GM21423 (cell line): ENCODE measurements around the gene WARS2.

Experiments used
- ATAC-seq: cut with Tn5 transposase; IDR thresholded peaks from one replicate; pipeline ENCODE4 v1.9.1; 2021; ENCODE audit warnings: mild to moderate bottlenecking, moderate library complexity; ENCODE audit not compliant: unreplicated experiment

WARS2 gene

DNA sequence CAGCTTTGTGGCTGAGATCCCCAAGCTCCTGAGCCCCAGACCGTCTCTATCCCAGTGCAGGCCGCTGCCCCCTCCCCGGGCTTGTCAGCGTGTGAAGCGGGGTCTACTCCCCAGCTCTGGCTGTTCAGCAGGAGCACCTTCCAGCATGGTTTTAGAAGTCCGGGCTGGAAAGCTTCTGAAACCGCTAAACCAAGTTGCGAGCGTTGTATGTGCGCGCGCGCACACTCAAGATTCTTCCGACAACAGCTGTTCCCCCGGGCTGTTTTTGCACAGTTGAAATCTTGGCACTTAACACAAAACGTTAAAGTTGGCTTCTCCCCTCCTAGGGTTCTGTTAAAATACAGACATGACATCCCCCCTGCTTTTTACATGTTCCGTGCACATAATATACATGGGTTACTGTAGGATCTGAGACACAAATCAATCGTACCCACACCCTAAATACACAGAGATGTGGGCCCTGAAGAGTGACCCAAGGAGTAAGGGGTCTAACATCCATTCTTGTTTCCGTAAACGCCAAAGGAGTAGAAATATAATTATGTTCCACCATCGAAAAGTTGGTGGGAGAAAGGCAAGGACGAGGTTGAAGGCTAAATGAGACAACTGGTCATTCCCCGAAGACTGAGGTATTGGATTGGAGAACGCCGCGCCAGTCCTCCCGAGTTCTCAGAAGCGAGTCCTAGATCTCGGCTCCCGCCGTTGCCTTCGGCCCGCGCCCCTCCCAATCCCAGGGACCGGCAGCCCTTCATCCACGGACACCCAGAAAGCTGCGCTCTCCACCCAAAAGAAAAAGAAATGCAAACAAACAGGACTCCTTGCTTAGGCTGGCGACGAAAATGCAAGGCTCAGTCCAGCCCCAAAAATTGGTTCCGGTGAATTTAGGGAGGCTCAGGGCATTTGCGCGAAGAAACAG lies 153.6 kb downstream of the WARS2 start:
- ATAC-seq, result no peak

GRCh38 chr1:118985640-118986554 lies 154.6 kb downstream of the WARS2 start:
- ATAC-seq, result no peak

GRCh38 chr1:118984722-118985639 lies 155.5 kb downstream of the WARS2 start:
- ATAC-seq, result no peak

DNA sequence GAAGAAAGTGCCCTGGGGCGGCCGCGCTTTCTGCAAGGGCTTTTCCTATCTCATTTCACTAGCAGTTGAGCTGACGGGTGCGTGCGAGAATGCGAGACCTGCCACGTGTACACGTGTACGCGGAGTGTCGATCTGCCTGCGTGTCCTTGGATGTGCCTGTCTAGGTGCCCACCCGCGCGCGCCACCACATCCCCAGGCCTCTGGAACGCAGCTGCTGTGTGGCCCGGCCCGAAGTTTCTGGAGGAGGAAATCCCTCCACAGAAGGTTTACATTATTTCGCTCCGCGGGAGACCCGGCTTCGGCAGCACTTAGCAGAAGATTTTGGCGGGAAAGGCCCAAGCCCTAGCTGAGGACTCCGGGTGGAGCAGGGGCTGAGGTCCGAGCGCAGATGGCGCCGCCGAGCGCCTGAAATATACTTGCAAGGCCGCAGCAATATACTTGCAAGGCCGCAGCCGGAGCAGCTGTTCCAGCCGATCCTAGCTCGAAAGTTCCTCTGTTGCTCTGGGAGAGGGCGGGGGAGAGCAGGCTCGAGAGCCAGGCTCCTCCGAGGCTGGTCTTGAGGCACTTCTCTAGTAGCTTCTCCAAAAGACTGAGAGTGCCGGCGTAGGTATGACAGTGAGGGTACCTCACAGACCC lies 156.2 kb downstream of the WARS2 start:
- no peak for ATAC-seq

DNA sequence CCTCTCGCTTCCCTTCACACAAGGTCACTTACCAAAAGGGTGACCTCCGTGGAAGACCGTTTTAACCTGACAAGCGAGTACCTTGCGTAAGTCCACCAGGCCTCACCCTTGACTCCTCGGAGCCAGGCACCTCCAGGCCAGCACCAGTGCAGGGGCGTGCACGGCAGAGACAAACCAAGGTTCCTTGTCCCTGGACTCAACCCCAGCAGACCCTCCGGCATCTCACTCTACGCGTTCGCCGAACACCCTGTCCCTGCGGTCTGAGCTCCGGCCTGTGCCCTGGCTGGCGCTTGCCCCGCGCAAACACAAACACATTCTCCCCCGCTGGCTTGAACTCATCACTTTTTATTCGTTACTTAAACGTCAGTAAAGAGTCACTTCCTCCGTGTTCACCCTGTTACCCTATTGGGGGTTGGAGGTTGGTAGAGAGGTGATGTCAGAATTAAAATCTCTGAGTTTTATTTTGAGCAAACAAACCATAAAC lies 156.9 kb downstream of the WARS2 start:
- no peak for ATAC-seq

- no peak for ATAC-seq
Observed at GRCh38 chr1:118982821-118983557, 157.5 kb downstream of the WARS2 start.

DNA sequence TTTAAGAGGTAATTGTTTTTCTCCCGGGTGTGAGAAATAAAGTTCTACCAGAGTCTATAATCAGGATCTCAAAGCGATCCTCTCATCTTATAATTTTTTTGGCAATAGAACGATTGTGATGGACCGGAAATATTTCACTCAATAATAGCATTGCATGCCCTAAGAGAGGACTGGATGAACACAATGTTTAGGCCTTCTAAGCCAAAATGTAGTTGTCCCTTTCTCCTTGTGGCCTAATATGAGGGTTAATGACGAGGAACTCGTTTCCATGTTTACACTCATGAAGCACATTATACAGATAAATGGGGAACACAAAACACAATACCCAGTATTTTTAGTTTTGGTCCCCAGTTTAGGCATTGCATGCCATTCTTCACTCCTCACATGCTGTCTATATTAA lies 158.2 kb downstream of the WARS2 start:
- ATAC-seq, result no peak

GRCh38 chr1:118981436-118981835 lies 159.0 kb downstream of the WARS2 start:
- ATAC-seq, result no peak
